Measurements from ENCODE around the gene RHCG. TPM values are rescaled to one million over a fixed set of nuclear protein-coding genes. Genes with fewer than 3 reads are reported as not detected.

RHCG gene
- total RNA-seq, 2 donors from 2014 or later, result 0.48 to 0.67 TPM

DNA sequence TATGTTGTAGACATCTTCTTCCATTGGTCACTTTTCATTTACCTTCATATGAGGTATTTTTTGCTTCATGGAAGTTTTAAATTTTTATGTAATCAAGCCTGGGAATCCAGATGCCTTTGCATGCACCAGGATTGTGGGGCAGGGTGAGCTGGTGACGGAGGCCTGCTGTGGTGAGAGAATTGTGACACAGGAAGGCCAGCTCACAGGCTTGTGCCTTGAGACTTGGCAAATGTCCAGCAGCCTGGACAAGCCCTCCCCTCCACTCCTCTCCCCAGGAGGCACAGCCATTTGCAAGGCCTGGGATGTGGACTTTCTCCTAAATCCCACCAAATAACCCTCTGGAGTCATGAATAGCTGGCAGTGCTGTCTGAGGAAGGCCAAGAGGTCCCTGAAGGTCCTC lies 67.4 kb downstream of the RHCG start:
- peaks cover 3% of the 10 kb centered on the region for H3K4me1 ChIP-seq
- no peaks in the 10 kb centered on the region for H3K36me3 ChIP-seq
- no peaks in the 10 kb centered on the region for H3K27me3 ChIP-seq
- H3K9me3 ChIP-seq, result no peaks in the 10 kb centered on the region
- intact Hi-C loops (cut with DNase I), result no loop called here
- no peak overlapping the region for H3K9ac ChIP-seq (ENCODE audit: low read depth in 2 of 2, low read length in 2 of 2)
- no peak for DNase-seq
- no peak overlapping the region for H3K27ac ChIP-seq
- H3K4me3 ChIP-seq, result no peak overlapping the region
- TF ChIP-seq, protein P1, sequence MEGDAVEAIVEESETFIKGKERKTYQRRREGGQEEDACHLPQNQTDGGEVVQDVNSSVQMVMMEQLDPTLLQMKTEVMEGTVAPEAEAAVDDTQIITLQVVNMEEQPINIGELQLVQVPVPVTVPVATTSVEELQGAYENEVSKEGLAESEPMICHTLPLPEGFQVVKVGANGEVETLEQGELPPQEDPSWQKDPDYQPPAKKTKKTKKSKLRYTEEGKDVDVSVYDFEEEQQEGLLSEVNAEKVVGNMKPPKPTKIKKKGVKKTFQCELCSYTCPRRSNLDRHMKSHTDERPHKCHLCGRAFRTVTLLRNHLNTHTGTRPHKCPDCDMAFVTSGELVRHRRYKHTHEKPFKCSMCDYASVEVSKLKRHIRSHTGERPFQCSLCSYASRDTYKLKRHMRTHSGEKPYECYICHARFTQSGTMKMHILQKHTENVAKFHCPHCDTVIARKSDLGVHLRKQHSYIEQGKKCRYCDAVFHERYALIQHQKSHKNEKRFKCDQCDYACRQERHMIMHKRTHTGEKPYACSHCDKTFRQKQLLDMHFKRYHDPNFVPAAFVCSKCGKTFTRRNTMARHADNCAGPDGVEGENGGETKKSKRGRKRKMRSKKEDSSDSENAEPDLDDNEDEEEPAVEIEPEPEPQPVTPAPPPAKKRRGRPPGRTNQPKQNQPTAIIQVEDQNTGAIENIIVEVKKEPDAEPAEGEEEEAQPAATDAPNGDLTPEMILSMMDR (IDR thresholded peaks at IDR 0.05), result no peak

DNA sequence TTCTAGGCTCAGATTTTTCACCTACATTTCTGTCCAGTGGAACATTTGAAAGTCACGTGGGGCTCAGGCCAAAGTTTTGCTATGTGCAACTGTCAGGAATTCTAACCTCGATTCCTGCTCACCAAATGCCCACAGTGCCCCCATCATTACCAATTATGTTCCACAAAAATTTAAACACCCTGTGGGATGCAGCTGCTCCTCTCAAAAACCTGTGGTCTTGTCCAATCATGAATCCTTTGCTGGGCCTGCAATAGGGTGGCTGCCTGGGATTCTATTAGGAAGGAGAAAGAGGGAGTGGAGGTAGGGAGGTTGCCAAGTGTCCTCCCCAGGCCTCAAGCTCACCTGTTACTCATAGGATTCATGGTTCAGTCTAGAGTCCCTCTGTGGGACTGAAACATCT lies 68.1 kb downstream of the RHCG start:
- H3K27me3 ChIP-seq, result no peaks in the 10 kb centered on the region
- peaks cover 3% of the 10 kb centered on the region for H3K4me1 ChIP-seq
- no peak overlapping the region for H3K27ac ChIP-seq
- H3K4me3 ChIP-seq, result no peak overlapping the region
- TF ChIP-seq, protein P1 (IDR thresholded peaks at IDR 0.05), result no peak
- no peaks in the 10 kb centered on the region for H3K9me3 ChIP-seq
- H3K9ac ChIP-seq (ENCODE audit: low read depth in 2 of 2, low read length in 2 of 2), result no peak overlapping the region
- intact Hi-C loops (cut with DNase I), result no loop called here
- no peak for DNase-seq
- H3K36me3 ChIP-seq, result no peaks in the 10 kb centered on the region

DNA sequence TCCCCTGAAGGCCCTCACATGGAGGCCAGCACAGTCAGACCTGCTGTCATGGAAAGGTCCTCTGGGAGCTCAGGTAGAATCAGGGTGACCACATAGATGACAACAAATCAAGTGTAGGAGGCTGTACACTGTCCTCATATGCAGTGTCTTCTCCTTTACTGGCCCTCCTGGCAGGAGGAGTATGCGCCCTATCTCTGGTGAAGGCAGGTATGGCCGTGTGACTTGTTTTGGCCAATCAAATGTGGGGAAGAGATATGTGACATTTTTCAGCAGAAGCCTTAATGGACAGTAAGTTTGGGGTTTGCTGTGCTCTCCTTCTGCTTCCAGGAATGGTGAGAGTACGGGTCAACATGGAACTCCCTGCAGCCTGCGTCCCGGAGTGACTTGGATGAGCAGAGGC lies 69.9 kb downstream of the RHCG start:
- intact Hi-C loops (cut with DNase I), result no loop called here

DNA sequence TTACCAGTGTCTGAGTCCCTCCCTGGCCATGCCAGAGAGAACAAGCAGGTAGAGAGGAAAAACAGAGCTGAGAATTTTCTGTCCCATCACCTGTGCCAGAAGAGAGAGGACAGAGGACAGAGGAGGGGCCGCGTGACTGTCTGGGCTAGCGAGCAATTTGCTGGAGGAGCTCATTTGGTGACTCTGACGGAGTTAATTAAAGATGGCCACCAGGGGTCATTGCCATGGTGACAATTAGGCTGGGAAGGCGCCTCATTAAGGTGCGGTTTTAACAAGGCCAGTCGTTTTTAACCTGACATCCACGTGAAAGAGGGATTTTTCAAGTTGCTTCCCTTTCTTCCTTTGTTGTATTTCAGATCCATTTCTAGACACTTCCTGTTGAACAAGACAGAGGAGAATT lies 72.4 kb downstream of the RHCG start:
- Histone ChIP-seq H3K27me3 (no peaks in the 10 kb centered on the region), H3K4me3 (no peak overlapping the region), H3K4me1 (no peaks in the 10 kb centered on the region), H3K36me3 (no peaks in the 10 kb centered on the region), H3K27ac (no peak overlapping the region), H3K9me3 (no peaks in the 10 kb centered on the region), H3K9ac (ENCODE audit: low read depth in 2 of 2, low read length in 2 of 2) (no peak overlapping the region)
- no peak for DNase-seq
- intact Hi-C loops (cut with DNase I), result no loop called here
- TF ChIP-seq, protein P1 (IDR thresholded peaks at IDR 0.05), result no peak

More for the DNA sequence above, 69.9 kb downstream of the RHCG start:
- DNase-seq, result no peak
- no peaks in the 10 kb centered on the region for H3K9me3 ChIP-seq
- no peak overlapping the region for H3K4me3 ChIP-seq
- H3K4me1 ChIP-seq, result peaks cover 3% of the 10 kb centered on the region
- no peaks in the 10 kb centered on the region for H3K36me3 ChIP-seq
- H3K27me3 ChIP-seq, result no peaks in the 10 kb centered on the region
- H3K9ac ChIP-seq (ENCODE audit: low read depth in 2 of 2, low read length in 2 of 2), result no peak overlapping the region
- TF ChIP-seq, protein P1 (IDR thresholded peaks at IDR 0.05), result no peak
- H3K27ac ChIP-seq, result no peak overlapping the region

Other genes starting within 250 kb of the RHCG start
- gene POLG, start 161.8 kb downstream of the RHCG start, total RNA-seq, result 10 to 100 TPM; 70.8 to 86.8 TPM
- 10 to 100 TPM in 1 of 2 donors, 1 to 10 TPM in 1; 2.9 to 14.6 TPM for gene TICRR, start 78.9 kb upstream of the RHCG start, total RNA-seq
- gene KIF7, start 158.9 kb upstream of the RHCG start, total RNA-seq, result 1 to 10 TPM; 1.1 to 1.2 TPM
- gene PLIN1, start 182.8 kb upstream of the RHCG start, total RNA-seq, result 1 to 10 TPM in 1 of 2 donors, under 1 TPM in 1; 0.90 to 1.2 TPM
- gene PEX11A, start 194.2 kb upstream of the RHCG start, total RNA-seq, result 10 to 100 TPM; 14.7 to 19.0 TPM
- gene WDR93, start 194.2 kb upstream of the RHCG start, total RNA-seq, result under 1 TPM in 1 of 2 donors, not detected in 1; 0.13 TPM